ENCODE data around the gene MSH4.
"Not testable (repeated sequence)": the region's sequence is repeated elsewhere in the genome, so short reads cannot be mapped to it uniquely, and the experiment has no call there.

MSH4 gene

GRCh38 chr1:75916834-75917233, 120.2 kb downstream of the MSH4 start:
- FAIRE-seq (no peak), DNase-seq (ENCODE audit: insufficient read length, low spot score) (no peak)

GRCh38 chr1:75922698-75923097, 126.0 kb downstream of the MSH4 start:
- DNase-seq (ENCODE audit: insufficient read length, low spot score) (no peak), FAIRE-seq (no peak)

GRCh38 chr1:75932304-75932703, 135.6 kb downstream of the MSH4 start, which contains the start of gene ASB17:
Gene ASB17 (minus strand): TSS chr1:75932404. CDS start chr1:75932291, 113 bp downstream.
- FAIRE-seq (no peak), DNase-seq (ENCODE audit: insufficient read length, low spot score) (no peak)

- FAIRE-seq (no peak), DNase-seq (ENCODE audit: insufficient read length, low spot score) (no peak)
Observed at GRCh38 chr1:75937034-75937433, 140.4 kb downstream of the MSH4 start.

GRCh38 chr1:75943037-75943436, 146.4 kb downstream of the MSH4 start:
- FAIRE-seq; DNase-seq (ENCODE audit: insufficient read length, low spot score): not testable (repeated sequence)

GRCh38 chr1:75950176-75950575, 153.5 kb downstream of the MSH4 start:
- FAIRE-seq (no peak), DNase-seq (ENCODE audit: insufficient read length, low spot score) (no peak)

GRCh38 chr1:75952016-75952415, 155.3 kb downstream of the MSH4 start:
- DNase-seq (ENCODE audit: insufficient read length, low spot score) = no peak
- FAIRE-seq = no peak

- DNase-seq (ENCODE audit: insufficient read length, low spot score) (no peak), FAIRE-seq (no peak)
Observed at GRCh38 chr1:75953461-75953860, 156.8 kb downstream of the MSH4 start.

- DNase-seq (ENCODE audit: insufficient read length, low spot score) (no peak), FAIRE-seq (no peak)
Observed at GRCh38 chr1:75954586-75954985, 157.9 kb downstream of the MSH4 start.
